Activated CD4-positive, alpha-beta T cell treated with anti-CD3 and anti-CD28 coated beads, Interleukin-2, amount 50 U/mL, for 24 hours (primary cell): Measurements from ENCODE around the gene HIRA.
A peak's percentile ranks its signal among the peaks of the same experiment; 100 is the strongest.
"Not testable (repeated sequence)": the region's sequence is repeated elsewhere in the genome, so short reads cannot be mapped to it uniquely, and the experiment has no call there.

Source experiments
- DNase-seq, 2 donors: peaks; one replicate each; pipeline ENCODE4 v3.0.0-alpha.2; 2020; ENCODE audit warnings: low read depth in 1 of 2, low spot score in 1 of 2

HIRA gene

GRCh38 chr22:19443544-19444211 is 12.1 kb upstream of the HIRA start:
- DNase-seq, result no peak

- no peak for DNase-seq
Measured at GRCh38 chr22:19442166-19442565, 10.6 kb upstream of the HIRA start.

- no peak for DNase-seq
Measured at GRCh38 chr22:19440411-19441195, 9.1 kb upstream of the HIRA start.

- no peak for DNase-seq
Measured at GRCh38 chr22:19438298-19438697, 6.8 kb upstream of the HIRA start.

GRCh38 chr22:19436444-19437161 is 5.1 kb upstream of the HIRA start:
- DNase-seq, result not testable (repeated sequence)

GRCh38 chr22:19434829-19435580 is 3.5 kb upstream of the HIRA start:
- no peak for DNase-seq

GRCh38 chr22:19434401-19434800 is 2.9 kb upstream of the HIRA start:
- no peak for DNase-seq

- peak; percentile 77 to 87 for DNase-seq
Measured at GRCh38 chr22:19432133-19432851, 759 bp upstream of the HIRA start, which contains the start of gene MRPL40. MRPL40 (plus strand) TSS chr22:19432545; CDS start chr22:19432555, 10 bp downstream.

- DNase-seq, result no peak
Measured at GRCh38 chr22:19430890-19431541, 517 bp downstream of the HIRA start.

GRCh38 chr22:19429950-19430889 is 1.3 kb downstream of the HIRA start:
- DNase-seq, result no peak

- DNase-seq, result no peak
Measured at GRCh38 chr22:19424186-19424500, 7.4 kb downstream of the HIRA start.

- no peak for DNase-seq
Measured at GRCh38 chr22:19422440-19423301, 8.9 kb downstream of the HIRA start.

- DNase-seq, result no peak
Measured at GRCh38 chr22:19420321-19420720, 11.2 kb downstream of the HIRA start.

GRCh38 chr22:19419464-19420178 is 11.9 kb downstream of the HIRA start:
- DNase-seq, result peak in 1 of 2 donors; percentile 36

- no peak for DNase-seq
Measured at GRCh38 chr22:19419086-19419463, 12.5 kb downstream of the HIRA start.

- DNase-seq, result no peak
Measured at GRCh38 chr22:19412923-19413322, 18.6 kb downstream of the HIRA start.

- no peak for DNase-seq
Measured at GRCh38 chr22:19412478-19412877, 19.1 kb downstream of the HIRA start.

- DNase-seq, result no peak
Measured at GRCh38 chr22:19411690-19412045, 19.9 kb downstream of the HIRA start.
